Retinal pigment epithelial cell (primary cell): ENCODE results near the gene CASZ1.

Experiments used
- DNase-seq: peaks from one replicate; pipeline ENCODE4 v3.0.0-alpha.2; 2010; ENCODE audit warnings: low read depth
- H3K4me3 ChIP-seq: 2 replicates; pipeline ENCODE4 v1.5.1; 2011; ENCODE audit warnings: mild to moderate bottlenecking, low read length, control low read depth, moderate library complexity
- TF ChIP-seq, protein P1 (sequence below): conservative IDR thresholded peaks from 2 replicates; pipeline ENCODE4 v1.5.1; 2011; ENCODE audit warnings: low read depth, low read length, control low read depth, inconsistent platforms

The CASZ1 gene

DNA sequence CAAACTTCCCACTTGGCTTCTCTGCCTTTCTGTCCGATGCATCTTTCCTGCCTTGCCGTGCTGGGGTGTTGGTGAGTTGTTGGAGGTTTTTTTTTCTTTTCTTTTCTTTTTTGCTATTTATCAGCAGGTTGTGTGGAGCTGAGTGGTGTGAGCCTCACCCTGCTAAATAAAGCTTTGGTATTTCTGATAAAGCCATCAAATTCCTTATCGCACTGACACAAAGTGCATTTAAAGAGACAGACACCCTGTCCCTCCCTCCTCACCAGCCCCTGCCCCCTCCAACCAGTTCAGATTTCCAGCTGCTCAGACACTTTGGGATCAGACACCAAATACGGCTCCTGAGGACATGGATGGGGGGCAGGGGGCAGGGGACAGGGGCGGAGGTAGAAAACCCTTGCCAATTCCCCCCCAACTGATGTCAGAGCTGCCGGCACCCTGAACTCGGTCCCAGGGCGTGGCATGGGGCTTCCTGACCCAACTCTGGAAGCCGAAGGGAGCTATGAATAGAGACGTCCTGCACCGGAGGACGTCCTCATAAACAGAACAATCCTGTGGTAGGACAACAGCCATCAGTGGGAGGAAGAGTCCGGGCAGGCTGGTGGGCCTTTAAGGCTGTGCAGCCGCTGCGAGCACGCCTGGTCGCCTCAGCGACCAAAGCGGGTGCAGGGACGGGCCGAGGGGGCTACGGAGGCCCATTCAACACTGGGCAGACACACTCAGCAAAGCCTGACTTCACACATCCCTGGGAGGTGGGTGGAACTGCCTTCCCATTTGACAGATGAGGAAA lies 79.0 kb downstream of the CASZ1 start:
- no peak overlapping the region for H3K4me3 ChIP-seq
- TF ChIP-seq, protein P1, sequence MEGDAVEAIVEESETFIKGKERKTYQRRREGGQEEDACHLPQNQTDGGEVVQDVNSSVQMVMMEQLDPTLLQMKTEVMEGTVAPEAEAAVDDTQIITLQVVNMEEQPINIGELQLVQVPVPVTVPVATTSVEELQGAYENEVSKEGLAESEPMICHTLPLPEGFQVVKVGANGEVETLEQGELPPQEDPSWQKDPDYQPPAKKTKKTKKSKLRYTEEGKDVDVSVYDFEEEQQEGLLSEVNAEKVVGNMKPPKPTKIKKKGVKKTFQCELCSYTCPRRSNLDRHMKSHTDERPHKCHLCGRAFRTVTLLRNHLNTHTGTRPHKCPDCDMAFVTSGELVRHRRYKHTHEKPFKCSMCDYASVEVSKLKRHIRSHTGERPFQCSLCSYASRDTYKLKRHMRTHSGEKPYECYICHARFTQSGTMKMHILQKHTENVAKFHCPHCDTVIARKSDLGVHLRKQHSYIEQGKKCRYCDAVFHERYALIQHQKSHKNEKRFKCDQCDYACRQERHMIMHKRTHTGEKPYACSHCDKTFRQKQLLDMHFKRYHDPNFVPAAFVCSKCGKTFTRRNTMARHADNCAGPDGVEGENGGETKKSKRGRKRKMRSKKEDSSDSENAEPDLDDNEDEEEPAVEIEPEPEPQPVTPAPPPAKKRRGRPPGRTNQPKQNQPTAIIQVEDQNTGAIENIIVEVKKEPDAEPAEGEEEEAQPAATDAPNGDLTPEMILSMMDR, result no peak
- no peak for DNase-seq

DNA sequence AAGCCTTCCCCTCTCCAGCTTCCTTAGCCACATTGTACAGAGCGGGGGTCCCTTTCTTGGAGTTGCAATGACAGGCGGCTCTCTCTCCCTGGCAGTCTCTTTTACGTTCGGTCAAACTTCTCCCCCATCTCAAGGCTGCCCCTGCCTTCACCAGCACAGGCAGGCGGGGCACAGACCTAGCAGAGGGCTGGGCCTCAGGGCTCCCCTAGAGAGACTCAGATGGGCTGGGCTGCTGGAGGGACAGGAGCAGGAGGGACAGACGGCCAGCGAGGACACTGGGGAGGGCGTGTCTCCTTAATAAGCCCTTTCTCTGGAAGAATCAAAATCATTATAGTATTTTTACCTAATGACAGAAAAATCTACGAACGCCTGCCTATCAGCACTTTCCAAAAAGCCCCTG lies 79.6 kb downstream of the CASZ1 start:
- TF ChIP-seq, protein P1, result no peak
- DNase-seq, result no peak
- H3K4me3 ChIP-seq, result no peak overlapping the region

DNA sequence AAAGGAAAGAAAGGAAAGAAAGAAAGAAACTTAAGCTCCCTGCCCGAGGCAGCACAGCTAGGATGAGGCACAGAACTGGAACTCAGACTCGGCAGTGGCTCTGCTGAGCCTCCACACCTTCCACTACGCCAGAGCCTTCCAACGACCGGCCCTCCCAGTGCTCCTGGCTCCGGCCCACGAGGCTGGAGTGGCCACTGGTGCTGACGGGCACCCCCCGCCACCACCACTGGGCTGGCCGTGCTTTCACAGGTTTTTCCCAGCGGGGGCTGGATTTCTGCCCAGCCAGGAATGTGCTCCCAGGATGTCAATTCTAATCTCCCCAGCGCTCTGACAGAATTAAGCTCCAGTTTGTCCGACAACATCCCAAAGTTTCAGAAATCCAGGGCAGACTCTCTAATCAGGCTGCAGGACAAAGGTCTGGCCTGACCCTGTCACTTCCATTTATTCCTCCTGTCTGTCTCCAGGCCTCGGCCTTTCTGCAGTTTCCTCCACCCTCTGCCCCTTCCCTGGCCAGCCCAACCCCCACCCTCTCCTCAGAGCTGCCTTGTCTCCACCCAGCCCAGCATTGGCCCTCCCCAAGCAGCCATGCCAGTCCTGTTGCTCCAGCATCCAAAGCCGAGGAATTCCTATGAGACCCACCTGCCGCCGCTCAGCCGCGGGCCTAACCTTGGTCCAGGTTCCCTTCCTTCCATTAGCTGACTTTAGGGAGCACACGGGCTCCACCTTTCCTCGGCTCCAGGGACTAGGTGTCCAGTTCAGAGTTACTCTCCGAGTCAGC lies 81.9 kb downstream of the CASZ1 start:
- TF ChIP-seq, protein P1, result no peak
- H3K4me3 ChIP-seq, result no peak overlapping the region
- DNase-seq, result peak; percentile 66

DNA sequence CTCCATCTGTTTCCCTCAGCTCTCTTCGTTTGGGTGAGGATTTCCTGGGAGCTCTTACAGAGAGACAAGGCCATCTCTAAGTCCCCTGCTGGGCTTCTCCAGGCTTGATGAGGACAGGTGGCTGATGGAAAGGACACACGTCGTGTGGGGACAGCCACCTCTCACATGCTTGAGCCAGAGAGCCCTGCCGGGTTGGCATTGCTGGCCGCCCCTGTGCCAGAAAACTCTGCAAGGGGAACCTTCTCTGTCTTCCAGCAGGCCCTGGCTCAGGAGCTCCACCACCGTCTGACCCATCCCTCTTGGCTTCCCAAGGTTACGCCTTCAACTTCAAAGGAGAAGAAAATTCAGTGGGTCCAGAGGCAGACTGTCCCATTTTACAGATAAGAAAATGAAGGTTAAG lies 82.8 kb downstream of the CASZ1 start:
- TF ChIP-seq, protein P1, result no peak
- DNase-seq, result no peak
- H3K4me3 ChIP-seq, result no peak overlapping the region

DNA sequence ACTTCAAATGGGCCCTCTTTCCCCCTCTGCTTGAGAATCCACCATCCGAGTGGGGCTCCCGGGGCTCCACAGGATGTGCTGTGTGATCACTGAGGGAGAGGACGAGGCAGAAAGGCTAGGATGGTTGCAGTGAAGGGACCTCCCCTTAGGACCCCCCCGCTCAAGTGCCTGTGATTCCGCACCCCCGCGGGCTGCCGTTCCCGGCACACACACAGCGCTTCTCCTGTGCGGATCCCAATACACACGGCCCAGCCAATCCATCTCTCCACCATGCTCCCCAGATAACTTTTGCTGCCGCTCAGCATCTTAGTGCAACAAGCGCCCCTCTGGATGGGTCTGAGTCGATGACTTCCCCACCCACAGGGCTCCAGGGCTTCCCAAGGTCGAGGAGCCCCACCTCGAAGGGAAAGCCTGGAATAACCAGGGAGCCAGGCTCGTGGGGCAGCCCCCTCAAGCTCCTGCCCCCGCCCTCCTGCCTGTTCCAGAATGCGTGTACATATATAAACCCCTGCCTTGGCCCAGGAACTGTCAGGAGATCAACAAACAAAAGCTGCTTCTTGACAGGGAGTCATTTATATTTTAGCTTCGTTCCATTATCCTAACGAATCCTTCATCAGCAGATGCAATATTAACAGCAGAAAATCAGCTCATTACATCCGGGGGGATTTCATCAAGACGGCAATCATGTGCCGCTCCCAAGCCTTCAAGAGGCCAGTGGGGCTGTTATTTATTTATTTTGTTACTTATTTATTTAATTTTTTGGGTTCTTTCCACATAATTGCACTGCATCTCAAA lies 83.7 kb downstream of the CASZ1 start:
- no peak for DNase-seq
- no peak overlapping the region for H3K4me3 ChIP-seq
- TF ChIP-seq, protein P1, result no peak

DNA sequence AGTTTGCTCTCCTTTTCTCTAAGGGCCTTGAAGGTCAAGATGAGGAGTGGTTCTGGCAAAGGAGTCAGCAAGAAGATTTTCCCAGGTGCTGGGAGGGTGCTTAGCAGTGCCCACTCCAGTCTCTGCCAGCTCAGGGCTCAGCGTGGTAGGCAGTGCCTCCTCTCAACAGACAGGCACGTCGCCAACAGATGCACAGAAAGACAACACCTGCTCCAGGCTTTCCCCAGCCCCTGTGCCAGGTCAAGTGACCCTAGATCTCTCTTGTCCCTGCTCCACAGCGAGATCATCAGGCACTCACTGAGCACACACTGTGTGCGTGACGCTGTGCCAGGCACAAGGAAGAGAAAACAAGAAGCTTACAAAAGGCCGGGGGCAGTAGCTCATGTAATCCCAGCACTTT lies 86.0 kb downstream of the CASZ1 start:
- no peak overlapping the region for H3K4me3 ChIP-seq
- DNase-seq, result no peak
- TF ChIP-seq, protein P1, result no peak
